ENCODE data around the gene DIPK1C.

The DIPK1C gene

DNA sequence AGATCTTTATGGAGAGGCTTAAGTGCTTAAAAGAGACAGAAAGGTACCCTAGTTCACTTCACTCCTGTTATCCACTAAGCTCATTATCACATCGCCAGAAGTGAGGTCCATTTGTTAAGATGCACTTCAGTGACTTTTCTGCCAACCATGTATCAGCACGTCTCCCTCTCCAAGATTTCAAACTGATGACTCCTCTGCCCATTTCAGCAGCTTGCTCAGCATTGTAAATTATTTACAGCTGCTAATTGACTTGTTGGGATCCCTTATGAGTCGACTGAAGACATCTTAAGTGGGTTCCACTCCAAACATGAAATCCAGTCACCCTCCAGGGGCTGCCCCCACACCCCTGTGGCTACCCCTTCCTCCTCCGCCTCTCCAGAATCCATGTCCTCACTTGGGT lies 37.3 kb downstream of the DIPK1C start:
- no peak for DNase-seq (ENCODE audit: low read depth, low spot score)

DNA sequence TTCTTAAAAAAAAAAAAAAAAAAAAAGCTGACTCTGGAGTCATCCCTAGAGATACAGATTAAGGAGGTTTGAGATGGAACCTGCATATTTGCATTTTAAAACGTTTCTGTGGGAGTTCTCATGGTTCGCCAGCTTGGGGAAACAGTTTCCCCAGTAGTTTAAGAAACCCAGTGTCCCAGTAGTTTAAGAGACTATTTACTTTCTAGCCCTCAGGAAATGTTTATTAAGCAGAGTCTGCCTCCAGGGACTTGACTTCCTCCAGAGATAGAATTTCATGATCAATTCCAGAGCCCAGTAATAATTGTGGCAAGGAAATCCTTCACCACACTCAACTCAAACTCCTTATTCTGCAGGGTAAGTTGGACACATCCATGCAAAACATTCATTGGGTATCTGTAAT lies 39.1 kb downstream of the DIPK1C start:
- DNase-seq (ENCODE audit: low read depth, low spot score): no peak

DNA sequence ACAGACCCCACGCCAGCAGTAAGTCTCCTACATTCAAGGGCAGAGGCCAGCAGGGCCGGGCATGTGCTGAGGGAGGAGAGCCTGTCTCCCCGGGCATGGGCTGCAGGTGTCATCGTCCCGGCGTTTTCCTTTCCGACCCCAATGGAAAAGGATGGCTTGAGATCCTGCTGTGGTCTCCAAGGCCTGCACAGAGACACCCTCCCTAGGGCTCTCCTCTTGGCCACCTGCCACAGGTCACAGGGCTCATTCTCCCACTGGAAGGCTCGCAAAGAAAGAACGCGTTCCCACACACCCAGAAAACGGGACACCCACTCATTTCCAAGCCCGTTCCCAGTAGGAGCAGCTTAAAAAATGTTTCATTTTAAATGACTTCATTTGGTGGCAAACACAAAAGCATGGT lies 41.0 kb downstream of the DIPK1C start:
- no peak for DNase-seq (ENCODE audit: low read depth, low spot score)

DNA sequence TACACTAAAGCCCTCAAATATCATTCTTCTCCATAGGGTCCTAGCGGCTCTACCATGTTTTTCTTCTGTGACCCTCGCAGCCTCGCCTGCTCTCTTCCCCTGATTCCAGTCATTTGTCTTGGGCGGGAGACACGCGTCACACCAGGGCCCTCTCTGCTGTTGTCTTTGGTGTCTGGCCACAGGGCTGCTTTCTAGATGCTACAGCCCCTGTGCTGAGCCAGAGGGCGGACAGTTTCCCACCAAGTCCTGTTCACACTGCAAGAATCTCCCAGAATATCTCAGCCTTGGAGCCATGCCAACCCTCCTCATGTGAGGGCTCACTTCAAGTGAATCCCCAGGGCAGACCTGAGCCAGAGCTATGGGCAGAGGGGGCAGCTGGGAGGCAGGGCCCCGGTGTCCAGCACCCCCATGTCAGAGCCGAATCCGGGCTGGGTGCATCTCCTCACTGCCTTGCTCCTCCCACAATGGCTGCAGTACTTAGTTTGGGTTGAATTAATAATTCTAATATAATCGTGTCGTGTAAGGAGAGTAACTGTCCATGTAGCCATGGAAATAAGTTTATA lies 42.1 kb downstream of the DIPK1C start:
- no peak for DNase-seq (ENCODE audit: low read depth, low spot score)

DNA sequence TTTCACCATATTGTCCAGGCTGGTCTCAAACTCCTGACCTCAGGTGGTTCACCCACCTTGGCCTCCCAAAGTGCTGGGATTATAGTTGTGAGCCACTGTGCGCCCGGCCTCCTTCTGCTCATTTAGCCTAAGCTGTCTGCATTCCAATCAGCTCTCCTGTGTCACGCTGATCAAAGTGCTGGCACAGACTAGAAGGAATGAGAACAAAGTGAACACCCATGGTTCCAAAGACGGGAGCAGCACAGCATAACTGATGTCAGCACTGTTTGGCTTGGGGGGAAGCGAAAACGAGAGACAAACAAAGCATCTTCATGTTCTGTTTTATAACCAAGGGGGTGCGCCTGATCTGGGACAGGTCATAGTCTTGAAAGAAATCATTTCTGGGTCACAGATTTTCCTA lies 43.3 kb downstream of the DIPK1C start:
- DNase-seq (ENCODE audit: low read depth, low spot score): no peak

GRCh38 chr18:74412116-74412880 lies 44.8 kb downstream of the DIPK1C start:
- no peak for DNase-seq (ENCODE audit: low read depth, low spot score)

- no peak for DNase-seq (ENCODE audit: low read depth, low spot score)
Measured at GRCh38 chr18:74411475-74411874, 45.6 kb downstream of the DIPK1C start.

DNA sequence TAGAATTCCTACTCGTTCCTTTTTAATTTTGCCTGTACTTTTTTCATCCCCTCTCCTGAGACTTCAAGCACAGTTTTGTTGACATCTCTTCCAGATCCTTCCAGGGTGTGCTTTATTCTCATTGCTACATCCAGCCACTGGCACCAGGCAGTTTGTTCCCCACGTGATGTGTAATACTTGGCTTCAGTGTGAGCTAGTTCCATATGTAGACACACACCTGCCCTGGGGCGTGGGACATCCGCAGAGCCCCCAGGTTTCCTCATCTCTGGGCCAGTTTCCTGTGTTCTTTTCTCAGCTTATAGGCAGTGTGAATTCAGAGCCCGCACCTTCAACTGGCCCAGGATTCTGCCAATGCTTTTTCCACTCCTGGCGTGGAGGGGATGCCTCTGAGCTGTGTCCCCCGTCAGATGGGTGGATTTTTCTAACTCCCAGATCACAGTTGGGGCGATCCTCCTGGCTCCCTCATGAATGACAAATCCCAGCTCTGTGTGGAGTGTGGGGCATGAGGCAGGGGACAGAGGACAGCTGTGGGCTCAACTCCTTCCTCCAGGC lies 46.6 kb downstream of the DIPK1C start:
- DNase-seq (ENCODE audit: low read depth, low spot score): no peak

DNA sequence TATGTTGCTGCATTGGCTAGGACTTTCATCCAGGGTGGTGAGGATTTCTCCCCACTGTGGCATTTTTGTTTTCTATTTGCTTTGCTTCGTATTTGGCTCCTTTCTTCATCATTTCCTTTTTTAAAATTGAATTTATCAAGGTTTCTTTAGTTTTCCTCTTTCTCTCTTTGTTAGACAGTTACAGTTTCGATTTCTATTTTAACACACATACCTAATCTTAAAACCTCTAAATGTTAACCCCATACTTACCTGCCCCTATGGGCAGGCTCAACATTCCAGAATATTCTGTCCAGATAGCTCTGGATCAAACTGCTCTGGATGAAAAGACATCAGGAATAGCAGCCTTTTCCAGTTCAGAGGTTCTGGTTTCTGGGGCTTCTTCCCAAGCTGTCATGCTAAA lies 49.2 kb downstream of the DIPK1C start:
- no peak for DNase-seq (ENCODE audit: low read depth, low spot score)

GRCh38 chr18:74402806-74403433 lies 54.2 kb downstream of the DIPK1C start:
- no peak for DNase-seq (ENCODE audit: low read depth, low spot score)

- no peak for DNase-seq (ENCODE audit: low read depth, low spot score)
Measured at GRCh38 chr18:74400813-74401212, 56.3 kb downstream of the DIPK1C start.

DNA sequence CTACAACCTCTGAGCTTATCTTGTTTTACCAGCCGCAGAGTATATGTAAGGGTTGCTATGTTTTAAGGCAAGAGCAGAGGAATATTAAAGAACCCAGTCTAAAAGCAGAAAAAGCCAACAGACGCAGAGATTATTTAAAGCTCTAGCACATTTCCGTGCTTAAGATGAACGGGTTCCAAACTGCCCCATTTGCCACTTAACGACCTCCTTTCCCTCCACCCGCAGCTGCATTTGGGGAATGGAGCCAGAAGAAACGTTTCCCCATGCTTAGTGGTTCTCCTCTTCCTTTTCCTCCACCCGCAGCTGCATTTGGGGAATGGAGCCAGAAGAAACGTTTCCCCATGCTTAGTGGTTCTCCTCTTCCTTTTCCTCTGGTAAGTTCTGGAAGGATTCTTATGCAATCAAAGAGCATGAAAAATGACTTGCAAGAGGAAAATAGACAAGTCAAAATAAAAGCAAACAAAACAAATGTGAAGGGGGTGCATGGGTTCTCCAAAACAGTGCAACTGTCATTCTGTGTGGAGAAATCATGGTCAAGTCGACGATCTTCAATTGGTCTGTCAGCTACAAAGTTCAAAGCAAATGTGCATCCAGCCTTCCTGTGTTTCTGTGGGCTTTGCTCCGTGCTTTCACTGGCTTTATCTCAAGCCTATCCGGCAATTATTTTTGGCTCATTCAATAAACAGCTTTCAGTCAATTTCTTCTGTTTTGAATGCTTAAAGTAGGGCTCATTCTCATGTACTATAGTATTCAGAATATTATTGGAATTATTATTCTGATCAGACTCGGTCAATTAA lies 57.8 kb downstream of the DIPK1C start:
- DNase-seq (ENCODE audit: low read depth, low spot score): no peak

- no peak for DNase-seq (ENCODE audit: low read depth, low spot score)
Measured at GRCh38 chr18:74397572-74397971, 59.5 kb downstream of the DIPK1C start.

GRCh38 chr18:74396171-74397169 lies 60.6 kb downstream of the DIPK1C start:
- DNase-seq (ENCODE audit: low read depth, low spot score): no peak

- no peak for DNase-seq (ENCODE audit: low read depth, low spot score)
Measured at GRCh38 chr18:74395648-74396154, 61.4 kb downstream of the DIPK1C start.

- DNase-seq (ENCODE audit: low read depth, low spot score): no peak
Measured at GRCh38 chr18:74395006-74395405, 62.1 kb downstream of the DIPK1C start.

- DNase-seq (ENCODE audit: low read depth, low spot score): no peak
Measured at GRCh38 chr18:74392323-74392722, 64.8 kb downstream of the DIPK1C start.

- no peak for DNase-seq (ENCODE audit: low read depth, low spot score)
Measured at GRCh38 chr18:74390900-74391299, 66.2 kb downstream of the DIPK1C start.

GRCh38 chr18:74389991-74390390 lies 67.1 kb downstream of the DIPK1C start:
- DNase-seq (ENCODE audit: low read depth, low spot score): no peak

DNA sequence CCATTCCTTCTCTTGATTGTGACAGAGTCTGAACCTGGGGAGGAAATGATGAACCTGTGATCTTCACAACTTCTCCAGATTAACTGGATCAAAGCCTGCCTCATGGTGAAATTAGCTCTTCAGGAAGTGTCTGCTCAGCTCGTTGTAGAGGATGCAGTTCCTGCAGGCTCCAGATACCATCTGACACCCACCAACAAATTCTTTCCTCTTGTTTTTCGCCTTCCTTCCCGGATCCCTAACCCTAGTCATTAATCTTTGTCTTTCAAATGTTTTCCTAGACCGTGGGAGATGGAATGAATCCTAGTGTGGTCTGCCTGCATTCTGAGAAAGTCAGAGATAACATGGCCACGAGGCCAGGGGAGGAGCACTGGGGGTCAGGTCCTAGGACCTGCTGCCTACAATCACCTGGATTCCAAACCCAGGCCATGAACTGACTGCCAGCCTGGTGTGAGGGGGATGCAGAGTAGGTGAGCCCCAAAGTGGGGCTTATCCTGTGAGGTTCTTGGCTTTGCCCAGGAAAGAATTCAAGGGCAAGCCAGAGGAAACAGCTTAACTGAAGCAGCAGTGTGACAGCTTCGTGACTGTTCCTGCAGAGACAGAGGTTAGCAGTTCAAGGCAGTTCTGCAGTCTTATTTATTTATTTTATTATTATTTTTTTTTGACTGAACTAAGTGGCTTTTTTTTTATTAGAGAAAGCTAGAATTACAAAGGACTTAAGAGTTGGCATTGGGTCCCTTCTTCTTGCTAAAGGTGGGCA lies 67.8 kb downstream of the DIPK1C start:
- no peak for DNase-seq (ENCODE audit: low read depth, low spot score)

Data from iPS DF 19.7 (cell line).